Neural cell (in vitro differentiated cells): ENCODE results near the gene EXOC4. TPM values are rescaled to one million over a fixed set of nuclear protein-coding genes. Genes with fewer than 3 reads are reported as not detected.
A peak's percentile ranks its signal among the peaks of the same experiment; 100 is the strongest.

Experiments
- H2AFZ ChIP-seq: fragments of 200-600, 300-800 bp; sonication (generic), shearing (Covaris generic); 2 replicates; pipeline ENCODE4 v1.6.0; 2014; ENCODE audit warnings: low read depth, mild to moderate bottlenecking, antibody characterized with exemption, low read length, moderate library complexity
- H3F3A ChIP-seq: fragments of 200-600 bp; shearing (Covaris generic); 2 replicates; pipeline ENCODE4 v1.6.1; 2016; ENCODE audit warnings: mild to moderate bottlenecking, moderate library complexity, mixed read lengths, antibody characterized with exemption, low read length; ENCODE audit not compliant: insufficient read depth, poor library complexity, severe bottlenecking
- H3K27ac ChIP-seq: fragments of 200-600, 300-800 bp; sonication (generic), shearing (Covaris generic); 2 replicates; pipeline ENCODE4 v1.5.1; 2014; ENCODE audit warnings: mild to moderate bottlenecking, low read length, moderate library complexity
- H3K27me3 ChIP-seq: fragments of 300-800, 200-600 bp; sonication (generic), shearing (Covaris generic); 2 replicates; pipeline ENCODE4 v1.6.0; 2014; ENCODE audit warnings: mild to moderate bottlenecking, low read depth, low read length, moderate library complexity; ENCODE audit not compliant: insufficient read depth
- H3K36me3 ChIP-seq: fragments of 300-800, 200-600 bp; sonication (generic), shearing (Covaris generic); 2 replicates; pipeline ENCODE4 v1.5.1; 2014; ENCODE audit warnings: mild to moderate bottlenecking, antibody characterized with exemption, low read length, moderate library complexity; ENCODE audit not compliant: insufficient read depth
- H3K4me2 ChIP-seq: fragments of 300-800, 200-600 bp; sonication (generic), shearing (Covaris generic); 2 replicates; pipeline ENCODE4 v1.6.0; 2014; ENCODE audit warnings: mild to moderate bottlenecking, low read length
- H3K4me3 ChIP-seq: fragments of 300-800, 200-600 bp; sonication (generic), shearing (Covaris generic); 2 replicates; pipeline ENCODE4 v1.5.1; 2014; ENCODE audit warnings: mild to moderate bottlenecking, low read length, moderate library complexity
- H3K79me2 ChIP-seq: fragments of 200-600 bp; shearing (Covaris generic); replicated peaks from 2 replicates; pipeline ENCODE4 v1.6.0; 2014; ENCODE audit warnings: mild to moderate bottlenecking, low read length, moderate library complexity; ENCODE audit not compliant: insufficient read depth
- H3K9ac ChIP-seq: fragments of 300-800, 200-600 bp; sonication (generic), shearing (Covaris generic); 2 replicates; pipeline ENCODE4 v1.6.1; 2016; ENCODE audit warnings: mild to moderate bottlenecking, low read length, mixed read lengths
- H3K9me2 ChIP-seq: fragments of 200-600 bp; shearing (Covaris generic); 2 replicates; pipeline ENCODE4 v1.6.1; 2016; ENCODE audit warnings: mild to moderate bottlenecking, low read length, mixed read lengths; ENCODE audit not compliant: insufficient read depth
- H3K9me3 ChIP-seq: fragments of 200-600, 300-800 bp; sonication (generic), shearing (Covaris generic); 2 replicates; pipeline ENCODE4 v1.6.1; 2016; ENCODE audit warnings: mild to moderate bottlenecking, mixed run types, low read length, moderate library complexity, mixed read lengths
- H4K20me1 ChIP-seq: fragments of 200-600 bp; shearing (Covaris generic); 2 replicates; pipeline ENCODE4 v1.6.1; 2016; ENCODE audit warnings: mild to moderate bottlenecking, mixed run types; ENCODE audit not compliant: insufficient read depth
- EP300 ChIP-seq: fragments of 450-650 bp; conservative IDR thresholded peaks from 2 replicates; pipeline ENCODE4 v1.6.1; 2014; ENCODE audit warnings: antibody characterized with exemption, mild to moderate bottlenecking, moderate library complexity; ENCODE audit not compliant: poor library complexity, severe bottlenecking
- EZH2 ChIP-seq: fragments of 200-600, 300-800 bp; shearing (Covaris generic), sonication (generic); IDR thresholded peaks from 2 replicates; pipeline ENCODE4 v1.6.1; 2014; ENCODE audit warnings: antibody characterized with exemption, low read length, borderline replicate concordance, mild to moderate bottlenecking; ENCODE audit not compliant: insufficient read depth, poor library complexity, severe bottlenecking
- MXI1 ChIP-seq: fragments of 450-650 bp; conservative IDR thresholded peaks from 2 replicates; pipeline ENCODE4 v1.6.1; 2014; ENCODE audit warnings: antibody characterized with exemption, mild to moderate bottlenecking; ENCODE audit not compliant: poor library complexity, severe bottlenecking
- POLR2AphosphoS5 ChIP-seq: IDR thresholded peaks from 2 replicates; pipeline ENCODE4 v1.6.1; 2012
- RAD21 ChIP-seq: fragments of 450-650 bp; conservative IDR thresholded peaks from 2 replicates; pipeline ENCODE4 v1.6.1; 2014; ENCODE audit warnings: antibody characterized with exemption, mild to moderate bottlenecking, moderate library complexity
- SMC3 ChIP-seq: fragments of 450-650 bp; conservative IDR thresholded peaks from 2 replicates; pipeline ENCODE4 v1.6.1; 2014; ENCODE audit warnings: antibody characterized with exemption, mild to moderate bottlenecking, moderate library complexity; ENCODE audit not compliant: poor library complexity
- TAF1 ChIP-seq: IDR thresholded peaks from 2 replicates; pipeline ENCODE4 v1.6.1; 2012; ENCODE audit warnings: low read depth
- polyA plus RNA-seq: library from polyadenylated mRNA; depleted of rRNA; stranded (reverse); fragments of >200 nt; gene quantifications from 2 replicates; pipeline ENCODE4 v1.2.3, GENCODE V29; 2014
- TF ChIP-seq, protein P1 (sequence below): fragments of 450-650 bp; IDR thresholded peaks from 2 replicates; pipeline ENCODE4 v1.5.1; 2014; ENCODE audit warnings: antibody characterized with exemption, mild to moderate bottlenecking, moderate library complexity; ENCODE audit not compliant: poor library complexity, severe bottlenecking
- TF ChIP-seq, protein P2 (sequence below): IDR thresholded peaks from 2 replicates; pipeline ENCODE4 v1.6.1; 2012; ENCODE audit warnings: borderline replicate concordance

The EXOC4 gene
- polyA plus RNA-seq, 1 donor from 2014 or later = 36.5 TPM

DNA sequence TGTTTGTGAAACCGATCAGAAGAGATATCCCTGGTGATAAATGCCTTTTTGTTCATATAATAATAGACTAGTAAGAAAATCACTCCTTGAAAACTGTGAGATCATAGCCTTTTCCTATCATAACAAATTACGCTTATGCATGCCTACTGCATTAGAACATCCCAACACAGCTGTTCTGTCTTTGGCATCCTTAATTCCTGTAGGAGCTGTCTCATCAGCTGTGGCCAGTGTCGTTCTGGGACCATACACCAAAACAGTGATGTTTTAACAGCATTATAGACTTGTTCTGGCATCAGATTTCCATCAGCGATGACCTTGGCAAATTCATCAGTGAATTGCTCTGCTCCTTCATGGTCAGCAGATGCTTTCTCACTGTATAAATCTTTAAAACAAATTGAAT is 450.7 kb downstream of the EXOC4 start:
- Histone ChIP-seq H3F3A (peaks cover 2% of the 10 kb centered on the region), H3K27ac (peak overlapping the region; percentile 69), H3K4me2 (peak overlapping the region; percentile 9), H3K4me3 (peak overlapping the region; percentile 16), H3K27me3 (no peaks in the 10 kb centered on the region), H4K20me1 (no peaks in the 10 kb centered on the region), H3K79me2 (no peaks in the 10 kb centered on the region), H3K9ac (peak overlapping the region; percentile 32), H3K36me3 (no peaks in the 10 kb centered on the region), H2AFZ (no peak overlapping the region), H3K9me3 (no peaks in the 10 kb centered on the region), H3K9me2 (no peaks in the 10 kb centered on the region)
- TF ChIP-seq EP300 (no peak), POLR2AphosphoS5 (no peak), RAD21 (no peak), SMC3 (no peak), TAF1 (no peak), EZH2 (no peak), MXI1 (no peak)
- TF ChIP-seq, protein P1, sequence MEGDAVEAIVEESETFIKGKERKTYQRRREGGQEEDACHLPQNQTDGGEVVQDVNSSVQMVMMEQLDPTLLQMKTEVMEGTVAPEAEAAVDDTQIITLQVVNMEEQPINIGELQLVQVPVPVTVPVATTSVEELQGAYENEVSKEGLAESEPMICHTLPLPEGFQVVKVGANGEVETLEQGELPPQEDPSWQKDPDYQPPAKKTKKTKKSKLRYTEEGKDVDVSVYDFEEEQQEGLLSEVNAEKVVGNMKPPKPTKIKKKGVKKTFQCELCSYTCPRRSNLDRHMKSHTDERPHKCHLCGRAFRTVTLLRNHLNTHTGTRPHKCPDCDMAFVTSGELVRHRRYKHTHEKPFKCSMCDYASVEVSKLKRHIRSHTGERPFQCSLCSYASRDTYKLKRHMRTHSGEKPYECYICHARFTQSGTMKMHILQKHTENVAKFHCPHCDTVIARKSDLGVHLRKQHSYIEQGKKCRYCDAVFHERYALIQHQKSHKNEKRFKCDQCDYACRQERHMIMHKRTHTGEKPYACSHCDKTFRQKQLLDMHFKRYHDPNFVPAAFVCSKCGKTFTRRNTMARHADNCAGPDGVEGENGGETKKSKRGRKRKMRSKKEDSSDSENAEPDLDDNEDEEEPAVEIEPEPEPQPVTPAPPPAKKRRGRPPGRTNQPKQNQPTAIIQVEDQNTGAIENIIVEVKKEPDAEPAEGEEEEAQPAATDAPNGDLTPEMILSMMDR = no peak
- TF ChIP-seq, protein P2, sequence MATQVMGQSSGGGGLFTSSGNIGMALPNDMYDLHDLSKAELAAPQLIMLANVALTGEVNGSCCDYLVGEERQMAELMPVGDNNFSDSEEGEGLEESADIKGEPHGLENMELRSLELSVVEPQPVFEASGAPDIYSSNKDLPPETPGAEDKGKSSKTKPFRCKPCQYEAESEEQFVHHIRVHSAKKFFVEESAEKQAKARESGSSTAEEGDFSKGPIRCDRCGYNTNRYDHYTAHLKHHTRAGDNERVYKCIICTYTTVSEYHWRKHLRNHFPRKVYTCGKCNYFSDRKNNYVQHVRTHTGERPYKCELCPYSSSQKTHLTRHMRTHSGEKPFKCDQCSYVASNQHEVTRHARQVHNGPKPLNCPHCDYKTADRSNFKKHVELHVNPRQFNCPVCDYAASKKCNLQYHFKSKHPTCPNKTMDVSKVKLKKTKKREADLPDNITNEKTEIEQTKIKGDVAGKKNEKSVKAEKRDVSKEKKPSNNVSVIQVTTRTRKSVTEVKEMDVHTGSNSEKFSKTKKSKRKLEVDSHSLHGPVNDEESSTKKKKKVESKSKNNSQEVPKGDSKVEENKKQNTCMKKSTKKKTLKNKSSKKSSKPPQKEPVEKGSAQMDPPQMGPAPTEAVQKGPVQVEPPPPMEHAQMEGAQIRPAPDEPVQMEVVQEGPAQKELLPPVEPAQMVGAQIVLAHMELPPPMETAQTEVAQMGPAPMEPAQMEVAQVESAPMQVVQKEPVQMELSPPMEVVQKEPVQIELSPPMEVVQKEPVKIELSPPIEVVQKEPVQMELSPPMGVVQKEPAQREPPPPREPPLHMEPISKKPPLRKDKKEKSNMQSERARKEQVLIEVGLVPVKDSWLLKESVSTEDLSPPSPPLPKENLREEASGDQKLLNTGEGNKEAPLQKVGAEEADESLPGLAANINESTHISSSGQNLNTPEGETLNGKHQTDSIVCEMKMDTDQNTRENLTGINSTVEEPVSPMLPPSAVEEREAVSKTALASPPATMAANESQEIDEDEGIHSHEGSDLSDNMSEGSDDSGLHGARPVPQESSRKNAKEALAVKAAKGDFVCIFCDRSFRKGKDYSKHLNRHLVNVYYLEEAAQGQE = no peak

DNA sequence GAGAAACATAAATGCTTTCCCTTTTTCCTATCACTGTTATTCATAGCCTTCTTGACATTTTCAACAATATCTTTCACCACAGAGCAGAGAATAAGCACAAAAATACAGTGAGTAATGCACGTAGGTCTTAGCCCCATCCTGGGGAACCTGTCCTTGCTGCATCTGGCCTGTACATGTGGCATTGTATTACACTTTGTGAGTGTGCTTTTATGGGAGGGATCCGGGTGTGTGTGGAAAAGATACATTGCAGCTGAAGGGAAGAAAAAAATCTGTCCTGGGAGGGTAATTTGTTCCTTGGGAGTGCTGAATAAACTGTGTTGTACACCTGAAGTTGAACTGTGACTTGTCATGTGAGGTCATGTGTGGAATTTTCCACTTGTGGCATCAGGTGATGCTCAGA is 451.6 kb downstream of the EXOC4 start:
- Histone ChIP-seq H4K20me1 (no peaks in the 10 kb centered on the region), H3K79me2 (no peaks in the 10 kb centered on the region), H3K27me3 (no peaks in the 10 kb centered on the region), H3K9me3 (no peaks in the 10 kb centered on the region), H3K36me3 (no peaks in the 10 kb centered on the region), H3K4me2 (no peak overlapping the region), H3K27ac (peak overlapping the region; percentile 10), H2AFZ (no peak overlapping the region), H3K9ac (no peak overlapping the region), H3F3A (peaks cover 2% of the 10 kb centered on the region), H3K9me2 (no peaks in the 10 kb centered on the region), H3K4me3 (no peak overlapping the region)
- TF ChIP-seq, protein P2 = no peak
- TF ChIP-seq EP300 = no peak
- TF ChIP-seq TAF1 = no peak
- no peak for TF ChIP-seq POLR2AphosphoS5
- TF ChIP-seq RAD21 = no peak
- TF ChIP-seq EZH2 = no peak
- no peak for TF ChIP-seq MXI1
- TF ChIP-seq, protein P1 = no peak
- no peak for TF ChIP-seq SMC3
